Caki2 (cell line): Measurements from ENCODE around the gene TCERG1L. TPM values are rescaled to one million over a fixed set of nuclear protein-coding genes. Genes with fewer than 3 reads are reported as not detected.
"Not testable (repeated sequence)": the region's sequence is repeated elsewhere in the genome, so short reads cannot be mapped to it uniquely, and the experiment has no call there.

Source experiments
- DNase-seq: peaks from one replicate; pipeline ENCODE4 v3.0.0-alpha.2; 2015; ENCODE audit warnings: low read depth
- in situ Hi-C: cut with HindIII; loops from 2 replicates; pipeline ENCODE4 v1.10.0; 2016; ENCODE audit warnings: low sequenced_read_pairs, low pct_unique_long_range_greater_than_20kb, mixed read lengths
- total RNA-seq: library from RNA; depleted of rRNA; stranded (reverse); fragments of >200 nt; shearing (Covaris generic); gene quantifications from 2 replicates; pipeline ENCODE4 v1.2.3, GENCODE V29; 2014; ENCODE audit warnings: low replicate concordance

The TCERG1L gene
- total RNA-seq, 1 experiment from 2014 or later, result not detected

DNA sequence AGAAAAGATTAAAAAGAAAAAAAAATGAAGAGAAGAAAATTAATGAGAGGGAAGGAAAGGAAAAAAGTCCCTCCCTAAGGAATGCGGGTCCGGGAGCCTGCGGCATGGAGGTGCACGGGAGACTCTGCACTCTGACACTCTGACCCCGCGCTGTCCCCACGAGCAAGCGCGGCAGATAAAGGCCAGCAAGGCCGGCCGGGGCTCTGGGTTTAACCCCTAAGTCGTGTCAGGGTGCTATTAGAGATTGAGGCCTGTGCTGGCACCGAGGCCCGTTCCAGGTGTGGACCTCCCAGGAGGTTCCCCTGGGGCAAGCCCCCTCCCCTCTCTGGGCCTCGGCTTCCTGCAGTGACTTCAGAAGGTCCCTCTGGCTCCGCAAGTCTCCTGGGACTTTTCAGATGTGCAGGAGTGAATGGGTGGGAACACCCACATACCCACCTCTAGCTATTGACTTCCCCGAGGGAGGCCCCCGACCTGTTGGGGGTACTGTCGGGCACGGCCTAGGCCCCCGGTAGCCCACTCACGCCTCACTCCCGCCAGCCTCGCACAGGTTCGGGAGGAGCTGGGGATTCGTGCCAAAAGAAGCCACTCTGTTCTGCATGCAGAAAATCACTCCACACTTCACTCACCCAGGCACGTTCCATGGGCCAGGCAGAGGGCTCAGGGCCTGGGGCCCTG, 164.1 kb downstream of the TCERG1L start:
- DNase-seq, result no peak
- in situ Hi-C loops, result no loop called here

DNA sequence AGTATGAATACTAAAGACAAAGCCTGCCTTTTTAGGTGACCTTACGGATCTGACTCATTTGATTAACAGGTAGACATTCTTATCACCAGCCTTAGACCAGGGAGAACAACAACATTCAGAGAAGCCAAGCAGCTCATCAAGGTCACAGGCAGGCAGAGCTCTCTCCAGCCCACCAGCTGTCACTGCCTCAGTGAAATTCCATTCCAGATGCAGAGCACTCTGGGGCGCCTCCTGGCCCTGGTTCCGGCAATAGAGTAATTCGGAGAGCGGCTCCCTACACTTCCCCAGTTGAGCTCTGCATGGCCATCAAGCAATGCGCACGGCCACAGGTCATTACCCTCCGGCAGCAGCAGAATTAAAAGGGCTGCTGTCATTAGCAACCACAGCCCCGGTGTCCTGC, 164.7 kb downstream of the TCERG1L start:
- in situ Hi-C loops, result no loop called here
- no peak for DNase-seq

DNA sequence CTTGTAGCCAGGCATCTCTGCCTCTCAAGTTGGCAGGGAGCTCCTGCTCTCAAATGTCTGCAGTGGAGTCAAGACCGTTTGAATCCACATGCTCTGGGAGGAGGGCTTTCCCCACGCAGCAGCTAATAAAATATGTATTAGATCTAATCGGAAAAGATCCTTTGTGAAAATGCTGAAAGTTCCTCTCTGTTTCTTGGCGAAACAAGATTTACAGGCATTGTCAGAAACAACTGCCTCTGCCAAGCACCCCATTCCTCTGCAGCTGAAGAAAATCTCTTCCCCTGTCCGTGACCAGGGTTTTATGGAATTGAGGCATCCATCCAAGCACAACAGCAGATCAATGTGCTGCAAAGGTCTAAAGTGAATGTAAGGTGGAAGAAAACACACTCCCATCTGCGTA, 165.8 kb downstream of the TCERG1L start:
- in situ Hi-C loops, result no loop called here
- no peak for DNase-seq

DNA sequence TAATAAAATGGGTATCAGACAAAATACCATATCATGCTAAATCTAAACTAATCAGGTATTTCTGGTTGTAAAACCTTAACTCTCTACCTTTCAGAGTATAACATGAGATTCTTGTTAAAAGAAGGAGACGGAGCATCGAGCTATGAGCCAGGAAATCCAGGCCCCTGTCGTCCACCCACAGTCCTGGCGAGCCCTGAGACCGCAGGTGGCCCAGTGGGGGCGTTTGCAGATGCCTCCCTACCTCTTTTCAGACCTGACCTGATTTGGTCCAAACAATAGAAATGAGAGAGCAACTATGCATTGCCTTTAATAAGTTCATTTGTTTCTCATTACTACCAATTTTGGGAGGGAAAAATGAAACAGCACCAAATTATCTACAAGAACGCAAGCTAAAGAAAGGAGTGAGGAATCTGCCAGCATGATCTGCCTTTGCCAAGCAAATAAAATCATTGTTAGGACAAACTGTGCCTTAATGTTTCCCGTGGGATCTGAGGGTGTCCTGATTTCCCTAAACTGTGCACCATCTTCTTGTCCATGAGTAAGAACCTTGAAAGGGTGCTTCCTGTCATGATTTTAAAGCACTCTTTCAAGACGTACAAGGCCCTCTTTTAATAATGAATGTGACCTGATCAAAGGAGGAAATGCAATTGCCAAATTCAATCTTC, 166.7 kb downstream of the TCERG1L start:
- no peak for DNase-seq
- in situ Hi-C loops, result no loop called here

DNA sequence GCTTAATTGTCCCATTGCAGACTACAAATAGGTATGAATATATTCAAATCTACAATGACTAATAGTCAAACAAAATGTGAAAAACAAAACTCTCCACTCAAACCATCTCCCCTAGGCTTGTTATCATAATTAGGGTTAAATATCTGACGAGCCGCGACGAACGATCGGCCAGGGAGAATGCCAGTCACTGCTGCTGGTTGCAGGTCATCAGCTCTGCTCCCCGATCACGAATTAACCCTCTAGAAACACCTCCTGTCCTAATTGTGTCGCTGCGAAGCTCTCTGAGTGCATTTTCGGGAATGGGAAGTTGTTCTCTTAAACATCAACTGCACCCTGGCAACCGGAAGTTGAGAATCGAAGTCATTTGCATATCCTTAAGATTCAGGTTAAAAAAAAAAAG, 167.3 kb downstream of the TCERG1L start:
- in situ Hi-C loops, result no loop called here

DNA sequence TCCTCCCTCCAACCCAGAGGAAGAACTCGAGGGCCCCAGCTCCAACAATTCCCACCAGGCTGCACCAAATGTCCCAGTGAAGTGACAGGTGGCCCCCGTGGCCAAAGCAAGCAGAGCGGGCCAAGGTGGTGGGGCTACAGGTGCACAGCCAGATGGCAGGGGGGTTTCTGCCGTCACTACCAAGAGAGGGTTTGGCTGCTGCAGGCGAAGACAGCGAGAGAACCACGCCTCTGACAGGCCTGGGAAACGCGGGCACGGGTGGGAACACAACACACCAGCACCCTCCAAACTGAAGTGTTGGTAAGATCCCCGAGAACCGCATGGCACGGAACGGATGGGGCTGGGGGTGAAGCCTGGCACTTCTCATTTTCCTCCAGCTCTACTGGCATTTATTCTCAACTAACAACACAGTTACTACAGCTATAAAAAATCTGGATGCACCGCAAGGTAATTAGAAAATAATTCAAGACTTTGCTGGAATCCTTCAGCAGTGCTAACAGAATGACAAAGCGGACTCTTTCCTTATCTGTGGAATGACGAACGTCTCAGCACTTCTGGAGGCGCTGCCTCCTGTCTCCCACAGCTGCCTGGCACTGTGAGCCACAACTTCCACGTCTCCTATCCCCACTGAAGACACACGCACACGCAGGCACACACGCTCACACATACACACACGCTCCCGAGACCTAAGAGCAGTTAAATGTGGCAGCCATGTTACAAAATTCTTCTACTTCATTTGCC, 167.9 kb downstream of the TCERG1L start:
- DNase-seq, result no peak

More for the DNA sequence above, 167.3 kb downstream of the TCERG1L start:
- DNase-seq, result no peak

DNA sequence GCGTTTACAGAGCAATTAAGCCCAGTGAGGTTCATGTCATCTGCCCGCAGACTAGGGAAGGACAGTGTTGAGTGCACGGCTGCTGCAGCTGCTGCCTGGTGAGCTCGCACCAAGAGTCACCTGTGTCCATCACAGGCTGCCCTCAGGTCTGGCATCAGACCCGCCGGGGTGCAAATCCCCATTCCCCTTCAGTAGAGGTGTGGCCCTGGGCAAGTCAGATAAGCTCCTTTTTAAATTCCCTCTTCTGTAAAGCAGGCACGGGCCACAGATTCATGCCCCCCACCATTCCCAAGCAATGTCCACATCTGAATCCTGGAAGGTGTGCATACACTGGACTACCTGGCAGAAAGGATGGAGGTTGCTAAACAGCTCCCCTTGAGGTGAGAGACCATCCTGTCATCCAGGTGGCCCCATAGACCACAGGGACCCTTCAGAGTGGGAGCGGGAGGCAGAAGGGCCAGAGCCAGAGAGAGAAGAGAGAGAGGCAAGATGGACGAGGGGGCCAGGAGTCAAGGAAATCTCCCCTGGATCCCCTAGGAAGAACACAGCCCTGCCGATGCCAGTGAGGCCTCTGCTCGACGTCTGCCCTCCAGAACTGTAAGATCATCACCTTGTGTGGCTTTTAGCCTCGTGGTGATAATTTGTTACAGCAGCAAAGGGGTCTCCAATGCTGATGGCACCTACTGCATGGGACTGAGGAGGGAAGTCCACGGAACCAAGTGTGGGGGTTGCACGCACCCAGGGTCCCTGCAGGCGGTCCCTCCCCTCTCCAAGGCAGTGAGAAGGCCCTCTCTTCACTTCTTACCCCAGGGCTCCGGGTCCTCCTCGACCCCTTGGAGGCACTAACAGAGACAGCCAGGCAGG, 168.8 kb downstream of the TCERG1L start:
- in situ Hi-C loops, result no loop called here
- no peak for DNase-seq

More for the DNA sequence above, 167.9 kb downstream of the TCERG1L start:
- in situ Hi-C loops, result no loop called here

DNA sequence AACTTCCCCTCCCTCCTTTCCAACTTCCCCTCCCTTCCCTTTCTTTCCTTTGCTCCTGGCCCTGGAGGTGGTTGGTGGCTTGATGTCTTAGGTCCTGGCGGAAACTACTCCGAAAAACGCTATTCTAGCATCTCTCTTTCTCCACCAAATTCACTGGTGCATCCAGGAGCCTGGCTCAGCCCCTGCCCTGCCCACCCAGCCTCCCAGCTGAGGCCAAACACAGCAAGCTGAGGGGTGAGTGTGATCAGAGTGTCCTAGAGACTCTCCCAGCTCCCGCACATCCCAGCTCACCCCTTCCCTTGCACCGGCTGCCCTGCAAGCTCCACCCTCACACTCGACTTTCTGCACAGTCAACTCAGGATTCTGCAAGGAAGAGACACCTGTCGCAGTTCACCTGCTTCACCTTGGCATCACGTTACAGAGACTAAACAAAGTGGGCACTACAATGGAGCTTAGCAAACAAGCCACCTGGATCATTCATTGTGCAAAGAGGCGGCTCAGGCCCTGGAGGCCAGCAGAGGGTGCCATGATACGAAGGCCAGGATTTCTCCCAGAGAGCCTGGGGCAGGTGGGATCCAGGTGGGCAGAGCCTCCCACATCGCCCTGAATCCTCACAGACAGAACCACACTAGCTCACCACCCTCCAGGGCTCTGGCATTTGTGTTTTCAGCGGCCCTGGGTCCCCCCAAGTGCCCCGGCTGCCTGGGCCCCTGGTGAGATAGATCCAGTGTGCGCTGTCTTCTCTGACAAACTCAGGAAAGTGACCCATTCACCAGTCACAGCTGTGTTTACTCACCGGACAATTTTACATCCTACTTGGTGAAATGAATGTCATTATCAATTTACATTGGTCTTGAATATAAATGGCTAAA, 169.6 kb downstream of the TCERG1L start:
- in situ Hi-C loops, result no loop called here
- no peak for DNase-seq

DNA sequence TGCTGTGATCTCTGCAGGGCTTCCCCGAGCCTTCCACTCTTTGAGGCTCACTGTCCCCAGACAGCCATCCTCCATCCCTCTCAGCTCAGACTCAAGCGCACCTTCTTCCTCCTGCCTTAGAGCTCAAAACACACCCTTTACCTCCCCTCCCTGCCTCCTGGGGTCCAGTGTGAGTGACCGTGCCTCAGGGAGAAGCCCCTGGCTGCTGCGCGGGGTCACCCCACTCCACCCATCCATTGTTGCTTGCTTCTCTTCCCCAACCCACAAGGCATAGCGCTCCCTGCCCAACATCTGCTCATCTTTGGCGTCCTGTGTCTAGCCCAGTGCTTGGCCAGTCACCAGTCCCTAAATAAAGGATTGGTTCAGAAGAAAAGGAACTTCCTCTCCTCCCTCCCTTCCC, 170.3 kb downstream of the TCERG1L start:
- in situ Hi-C loops, result no loop called here
- DNase-seq, result no peak

DNA sequence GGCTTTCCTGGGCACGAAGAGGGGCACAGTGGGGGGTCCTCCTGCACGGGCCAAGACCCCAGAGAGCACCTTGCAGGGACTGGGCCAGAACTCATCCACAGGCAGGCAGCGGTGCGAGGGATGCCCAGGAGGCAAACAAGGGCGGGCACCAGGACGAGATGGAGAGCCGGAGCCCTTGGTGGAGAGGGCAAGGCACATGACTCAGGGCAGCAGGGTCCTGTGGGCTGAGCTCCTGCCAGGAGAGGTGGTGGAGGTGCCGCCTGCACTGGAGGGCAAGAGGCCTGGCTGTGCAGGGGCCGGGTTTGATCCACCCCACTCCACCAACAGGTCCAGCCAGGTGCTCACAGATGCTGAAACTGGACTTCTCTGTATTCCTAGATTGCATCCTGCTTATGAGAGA, 170.9 kb downstream of the TCERG1L start:
- no peak for DNase-seq
- in situ Hi-C loops, result no loop called here

DNA sequence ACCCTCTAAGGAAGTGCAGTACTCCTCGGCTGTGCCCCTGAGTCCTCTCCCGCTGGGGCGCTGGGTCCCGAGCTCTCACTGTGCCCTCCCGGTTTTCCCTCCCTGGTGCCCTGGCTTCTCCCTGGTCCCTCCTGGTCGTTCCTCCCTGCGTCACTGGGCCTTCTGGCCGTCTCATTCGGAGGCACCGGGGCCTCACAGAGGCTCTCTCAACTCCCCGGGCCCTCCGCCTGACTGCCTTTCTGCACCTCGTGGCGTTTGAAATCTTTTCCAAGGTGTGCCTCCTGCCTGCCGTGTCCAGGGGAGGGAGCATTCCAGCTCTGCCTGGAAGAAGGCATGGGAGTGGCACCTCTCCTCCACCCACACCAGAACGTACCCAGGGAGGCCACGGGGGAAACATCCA, 174.3 kb downstream of the TCERG1L start:
- DNase-seq, result no peak
- in situ Hi-C loops, result no loop called here

DNA sequence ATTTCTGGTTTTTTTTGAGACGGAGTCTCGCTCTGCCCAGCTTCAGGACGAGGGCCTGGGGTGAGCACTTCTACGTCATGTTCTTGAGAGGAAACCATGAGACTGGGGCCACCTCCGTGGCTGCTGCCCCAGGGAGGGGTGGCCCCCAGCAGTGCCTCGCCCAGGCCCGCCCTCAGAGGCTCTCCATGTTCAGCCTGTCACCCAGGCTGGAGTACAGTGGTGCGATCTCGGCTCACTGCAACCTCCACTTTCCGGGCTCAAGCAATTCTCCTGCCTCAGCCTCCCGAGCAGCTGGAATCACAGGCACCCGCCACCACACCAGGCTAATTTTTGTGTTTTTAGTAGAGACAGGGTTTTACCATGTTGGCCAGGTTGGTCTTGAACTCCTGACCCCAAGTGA, 175.2 kb downstream of the TCERG1L start:
- in situ Hi-C loops, result not testable (repeated sequence)

DNA sequence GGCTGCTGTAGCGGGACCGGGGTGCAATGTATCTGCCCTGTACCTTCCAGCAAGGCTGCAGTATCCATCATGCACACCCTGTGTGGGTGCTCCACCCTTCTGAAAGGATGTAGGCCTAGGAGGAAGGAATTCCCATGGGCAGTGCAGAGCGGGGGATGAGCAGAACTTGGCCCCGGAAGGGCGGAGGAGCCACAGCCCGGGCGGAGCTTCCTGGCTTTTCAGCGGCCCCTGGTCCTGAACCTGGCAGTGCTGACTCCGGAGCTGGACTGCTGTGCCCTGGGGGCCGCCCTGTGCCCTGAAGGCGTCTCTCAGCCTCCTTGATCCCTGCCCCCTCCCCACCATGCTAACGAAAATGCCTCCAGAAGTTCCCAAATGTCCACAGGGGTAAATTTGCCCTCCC, 175.8 kb downstream of the TCERG1L start:
- no peak for DNase-seq
- in situ Hi-C loops, result no loop called here

More for the DNA sequence above, 175.2 kb downstream of the TCERG1L start:
- DNase-seq, result not testable (repeated sequence)

DNA sequence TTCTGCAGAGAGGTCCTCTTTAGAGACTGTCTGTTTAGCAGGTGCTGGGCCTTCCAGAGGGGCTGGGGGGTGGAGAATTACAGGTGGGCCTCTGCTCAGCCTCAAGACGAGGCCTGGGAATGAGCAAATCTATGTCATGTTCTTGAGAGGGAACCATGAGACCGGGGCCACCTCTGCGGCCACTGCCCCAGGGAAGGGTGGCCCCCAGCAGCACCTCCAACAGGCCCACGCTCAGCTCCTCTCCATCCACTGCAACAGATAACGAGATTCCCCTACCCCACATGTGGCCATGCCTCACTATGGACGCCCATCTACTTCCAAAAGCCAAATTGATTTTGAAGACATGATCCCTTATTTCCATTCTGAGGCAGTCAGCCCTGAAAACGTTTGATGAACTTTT, 176.9 kb downstream of the TCERG1L start:
- no peak for DNase-seq
- in situ Hi-C loops, result no loop called here

DNA sequence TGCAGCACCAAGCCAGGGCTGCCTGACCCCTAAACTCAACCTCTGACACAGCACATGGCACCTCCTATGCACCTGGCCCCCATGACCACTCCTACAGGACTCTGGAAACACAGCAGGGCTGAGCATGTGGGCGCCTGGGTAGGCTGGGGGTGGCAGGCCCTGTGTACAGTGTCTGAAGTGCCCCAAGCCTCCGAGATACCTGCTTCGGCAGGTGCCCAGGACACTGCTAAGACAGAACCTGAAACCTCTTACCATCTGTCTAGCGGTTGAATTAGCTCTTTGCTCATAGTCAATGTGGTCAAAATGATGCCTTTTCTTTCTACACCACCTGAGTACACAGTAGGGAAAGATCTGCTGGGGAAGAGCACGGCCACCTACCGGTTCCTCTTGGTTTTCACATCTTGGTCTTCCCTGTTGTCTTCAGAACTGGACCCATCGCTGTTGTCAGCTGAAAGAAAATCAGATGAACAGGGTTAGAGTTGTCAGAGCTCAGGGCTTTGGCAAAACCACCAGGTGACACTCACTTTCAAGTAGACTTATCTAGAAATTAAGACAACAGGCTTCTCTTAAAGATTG, 177.4 kb downstream of the TCERG1L start:
- in situ Hi-C loops, result no loop called here
- no peak for DNase-seq

DNA sequence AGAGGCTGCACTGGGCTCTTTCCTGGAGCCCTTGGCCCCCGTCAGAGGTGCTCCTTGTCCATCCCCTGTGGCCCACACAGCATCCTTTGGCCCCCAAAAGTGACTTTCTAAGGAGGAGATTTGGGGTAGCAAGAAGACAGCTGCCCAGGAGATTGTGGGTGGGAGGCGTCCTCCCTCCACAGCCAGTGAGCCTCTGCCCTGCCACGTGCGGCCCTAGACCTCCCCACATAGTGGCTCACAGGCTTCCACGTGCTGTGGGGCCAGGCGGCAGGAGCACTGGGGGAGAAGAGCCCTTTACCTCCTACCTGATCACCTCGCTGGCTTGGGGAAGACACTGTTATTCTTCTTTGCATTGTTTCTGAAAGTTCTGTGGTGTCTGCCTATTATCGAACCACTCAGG, 178.8 kb downstream of the TCERG1L start:
- in situ Hi-C loops, result no loop called here
- DNase-seq, result no peak
